Skeletal muscle cell (primary cell): ENCODE measurements around the gene TNPO1.
A peak's percentile ranks its signal among the peaks of the same experiment; 100 is the strongest.
"Not testable (repeated sequence)": the region's sequence is repeated elsewhere in the genome, so short reads cannot be mapped to it uniquely, and the experiment has no call there.

ENCODE experiments used
- DNase-seq: peaks from one replicate; pipeline ENCODE4 v3.0.0-alpha.2; 2010; ENCODE audit warnings: low read depth
- H3K4me3 ChIP-seq: 2 replicates; pipeline ENCODE4 v1.5.1; 2011; ENCODE audit warnings: low read depth, mild to moderate bottlenecking, control low read depth, low read length, moderate library complexity

Gene TNPO1

DNA sequence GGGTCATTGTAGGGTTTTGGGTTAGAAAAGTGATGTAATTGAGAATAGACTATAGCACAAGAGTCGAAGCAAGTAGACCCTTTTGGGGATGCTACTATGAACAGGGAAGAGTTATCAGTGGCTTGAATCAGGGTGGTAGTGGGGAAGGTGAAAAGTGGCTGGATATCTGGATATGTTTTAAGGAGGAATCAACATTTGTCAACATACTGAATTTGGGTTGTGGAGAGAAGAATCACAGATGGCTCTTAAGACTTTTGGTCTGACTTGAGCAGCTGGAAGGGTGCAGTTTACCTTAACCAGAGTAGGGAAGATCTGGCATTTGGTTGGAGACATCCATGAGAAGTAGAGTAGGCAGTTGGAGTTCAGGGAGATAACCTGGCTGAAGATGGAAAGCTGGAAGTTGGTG, 100.9 kb downstream of the TNPO1 start:
- no peak for DNase-seq
- H3K4me3 ChIP-seq: no peak overlapping the region

DNA sequence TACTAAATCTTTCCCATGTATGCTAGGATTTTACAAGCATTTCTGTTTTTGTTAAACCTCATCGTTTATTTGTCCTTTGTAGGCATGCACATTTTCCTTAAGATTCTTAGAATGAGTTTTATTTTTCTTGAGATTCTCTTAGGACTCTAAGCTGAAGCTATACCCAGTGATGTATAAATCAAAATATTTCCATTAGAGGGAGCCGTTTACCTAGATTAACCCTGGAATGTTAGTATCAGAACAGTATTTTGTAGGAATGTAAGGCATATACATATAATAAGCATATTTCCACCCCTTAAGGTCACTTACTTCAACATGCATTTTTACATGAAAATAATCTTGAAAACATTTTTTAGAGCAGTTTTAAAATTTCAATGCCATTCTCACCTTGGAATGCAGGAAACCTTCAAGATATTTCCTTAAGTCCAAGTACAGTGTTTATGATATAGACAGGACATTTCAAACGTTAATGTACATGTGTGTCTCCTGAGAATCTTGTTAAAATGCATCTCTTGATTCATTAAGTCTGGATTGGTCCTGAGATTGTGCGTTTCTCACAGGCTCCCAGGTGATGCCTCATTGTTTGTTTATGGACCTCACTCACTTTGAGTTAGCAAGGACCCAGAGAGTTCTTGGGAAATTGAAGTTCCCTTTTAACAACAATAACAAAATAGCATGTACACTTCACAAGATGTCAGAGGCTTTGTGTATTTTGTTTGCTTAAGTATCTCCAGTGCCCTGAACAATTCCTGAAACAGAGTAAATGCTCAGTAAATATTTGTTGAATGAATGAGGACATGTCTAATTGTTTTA, 104.4 kb downstream of the TNPO1 start:
- DNase-seq: no peak
- no peak overlapping the region for H3K4me3 ChIP-seq

DNA sequence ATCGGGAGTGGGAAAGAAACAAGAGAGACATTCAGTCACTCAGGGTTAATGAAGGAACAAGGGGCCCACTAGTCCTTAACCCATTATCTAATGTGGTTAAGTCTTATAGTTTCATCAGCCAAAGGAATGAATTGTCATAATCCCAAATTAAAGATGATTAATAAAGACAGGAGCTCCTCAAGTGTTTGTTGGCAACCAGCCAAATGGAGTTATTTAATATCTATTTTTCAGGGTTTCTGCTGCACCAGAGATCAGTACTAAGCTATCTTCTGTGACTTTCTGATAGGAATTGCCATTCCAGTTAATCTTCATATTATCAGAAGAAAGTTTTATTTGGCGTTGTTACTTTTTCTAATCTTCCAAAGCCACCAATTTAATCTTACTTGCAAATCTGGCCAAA, 105.4 kb downstream of the TNPO1 start:
- no peak for DNase-seq

DNA sequence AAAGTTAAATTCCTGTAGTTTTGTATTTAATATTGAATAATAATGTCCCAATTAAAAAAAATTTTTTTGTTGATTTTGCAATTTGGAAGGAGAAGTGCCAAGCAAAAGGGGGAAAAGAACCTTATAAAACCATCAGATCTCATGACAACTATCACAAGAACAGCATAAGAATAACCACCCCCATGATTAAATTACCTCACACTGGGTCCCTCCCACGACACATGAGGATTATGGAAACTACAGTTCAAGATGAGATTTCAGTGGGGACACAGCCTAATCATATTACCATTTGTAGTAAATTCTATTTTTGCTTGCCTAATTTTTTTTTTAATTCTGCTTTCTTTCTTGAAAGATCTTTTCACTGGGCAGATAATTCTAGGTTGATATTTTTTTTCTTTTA, 106.0 kb downstream of the TNPO1 start:
- DNase-seq: no peak
- no peak overlapping the region for H3K4me3 ChIP-seq

More for the DNA sequence above, 105.4 kb downstream of the TNPO1 start:
- H3K4me3 ChIP-seq: no peak overlapping the region

DNA sequence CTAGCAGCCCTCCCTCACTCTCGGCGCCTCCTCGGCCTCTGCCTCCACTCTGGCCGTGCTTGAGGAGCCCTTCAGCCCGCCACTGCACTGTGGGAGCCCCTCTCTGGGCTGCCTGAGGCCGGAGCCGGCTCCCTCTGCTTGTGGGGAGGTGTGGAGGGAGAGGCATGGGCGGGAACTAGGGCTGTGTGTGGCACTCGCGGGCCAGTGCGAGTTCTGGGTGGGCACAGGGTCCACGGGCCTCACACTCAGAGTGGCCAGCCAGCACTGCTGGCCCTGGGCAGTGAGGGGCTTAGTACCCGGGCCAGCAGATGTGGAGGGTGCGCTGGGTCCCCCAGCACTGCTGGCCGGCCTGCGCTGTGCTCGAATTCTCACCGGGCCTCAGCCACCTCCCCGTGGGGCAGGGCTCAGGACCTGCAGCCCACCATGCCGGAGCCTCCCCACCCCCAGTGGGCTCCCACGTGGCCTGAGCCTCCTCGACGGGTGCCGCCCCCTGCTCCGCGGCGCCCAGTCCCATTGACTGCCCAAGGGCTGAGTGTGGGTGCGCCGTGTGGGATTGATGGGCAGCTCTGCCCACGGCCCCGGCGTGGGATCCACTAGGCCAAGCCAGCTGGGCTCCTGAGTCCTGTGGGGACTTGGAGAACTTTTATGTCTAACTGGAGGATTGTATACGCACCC, 109.0 kb downstream of the TNPO1 start:
- no peak for DNase-seq
- H3K4me3 ChIP-seq: no peak overlapping the region

DNA sequence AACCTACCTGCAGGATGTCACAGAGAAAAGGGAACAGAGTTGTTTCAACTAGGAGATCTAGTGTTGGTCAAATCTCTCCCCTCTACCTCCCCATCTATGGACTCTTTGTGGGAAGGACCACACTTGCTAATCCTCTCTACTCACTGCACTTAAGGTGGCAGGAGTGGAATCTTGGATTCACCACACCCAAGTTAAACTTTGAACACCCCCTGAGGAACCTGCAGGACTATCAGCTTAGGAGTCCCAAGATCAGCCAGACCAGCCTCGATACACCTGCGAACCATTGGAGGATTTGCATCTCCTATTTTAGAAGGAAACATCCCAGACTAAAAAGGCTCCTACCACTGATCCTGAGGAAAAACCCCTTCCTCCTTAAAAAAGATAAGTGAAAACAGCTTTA, 116.2 kb downstream of the TNPO1 start:
- not testable (repeated sequence) for H3K4me3 ChIP-seq, DNase-seq

DNA sequence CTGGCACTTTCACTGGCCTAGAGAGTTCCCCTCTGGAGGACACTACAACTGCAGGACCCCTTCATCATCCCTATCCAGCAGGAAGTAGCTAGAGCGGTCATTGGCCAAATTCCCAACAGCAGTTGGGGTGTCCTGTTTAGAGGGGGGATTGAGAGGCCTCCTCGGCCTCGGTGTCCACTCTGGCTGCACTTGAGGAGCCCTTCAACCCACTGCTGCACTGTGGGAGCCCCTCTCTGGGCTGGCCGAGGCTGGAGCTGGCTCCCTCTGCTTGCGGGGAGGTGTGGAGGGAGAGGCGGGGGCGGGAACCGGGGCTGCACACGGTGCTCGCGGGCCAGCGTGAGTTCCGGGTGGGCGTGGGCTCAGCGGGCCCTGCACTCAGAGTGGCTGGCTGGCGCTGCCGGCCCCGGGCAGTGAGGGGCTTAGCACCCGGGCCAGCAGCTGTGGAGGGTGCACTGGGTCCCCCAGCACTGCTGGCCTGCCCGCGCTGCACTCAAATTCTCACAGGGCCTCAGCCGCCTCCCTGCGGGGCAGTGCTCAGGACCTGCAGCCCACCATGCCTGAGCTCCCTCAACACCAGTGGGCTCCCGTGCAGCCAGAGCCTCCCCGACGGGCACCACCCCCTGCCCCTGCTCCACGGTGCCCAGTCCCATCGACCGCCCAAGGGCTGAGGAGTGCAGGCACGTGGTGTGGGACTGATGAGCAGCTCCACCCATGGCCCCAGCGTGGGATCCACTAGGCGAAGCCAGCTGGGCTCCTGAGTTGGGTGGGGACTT, 118.7 kb downstream of the TNPO1 start:
- H3K4me3 ChIP-seq, DNase-seq: not testable (repeated sequence)

DNA sequence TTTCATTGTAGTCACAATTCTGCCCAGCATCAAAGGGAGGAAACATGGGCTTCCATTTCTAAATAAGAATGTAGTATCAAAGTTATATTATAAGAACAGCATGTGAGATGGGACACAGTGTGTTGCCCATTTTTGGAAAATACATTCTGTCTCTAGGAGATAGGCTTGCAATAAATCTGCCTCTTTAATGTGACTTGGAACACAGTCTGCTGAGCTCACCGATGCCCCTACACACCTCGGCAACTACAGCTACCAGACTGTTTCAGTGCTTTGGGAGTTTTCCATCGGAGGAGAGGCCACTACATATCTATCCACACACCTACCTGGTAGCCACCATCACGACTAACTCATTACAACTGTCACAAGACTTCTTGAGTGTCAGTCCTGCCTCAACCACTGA, 120.4 kb downstream of the TNPO1 start:
- no peak overlapping the region for H3K4me3 ChIP-seq
- DNase-seq: no peak

DNA sequence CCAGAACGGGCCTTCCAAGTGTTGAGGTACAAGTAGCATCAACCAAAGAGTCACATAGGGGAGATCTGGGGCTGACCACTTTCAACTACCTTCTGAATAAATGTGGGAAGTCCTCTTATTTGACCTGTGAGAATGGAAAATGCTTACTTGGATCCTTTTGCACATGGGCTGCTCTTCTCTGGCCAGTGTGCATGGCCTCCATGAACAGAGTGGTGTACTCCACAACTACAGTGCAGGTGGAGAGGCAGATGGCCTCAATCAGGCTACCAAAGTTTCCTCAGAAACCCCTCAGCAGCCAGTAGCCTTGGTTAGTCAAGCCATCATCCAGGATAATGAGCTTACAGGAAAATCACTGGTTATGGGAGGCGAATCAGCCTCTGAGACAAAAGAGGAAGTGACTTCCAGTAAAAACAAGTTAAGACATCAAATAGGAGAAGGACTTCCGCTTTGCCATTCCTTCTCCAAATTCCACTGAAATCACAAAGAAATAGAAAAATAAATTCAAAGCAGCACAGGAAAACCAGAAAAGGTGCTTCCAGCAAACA, 121.1 kb downstream of the TNPO1 start:
- DNase-seq: no peak
- no peak overlapping the region for H3K4me3 ChIP-seq

DNA sequence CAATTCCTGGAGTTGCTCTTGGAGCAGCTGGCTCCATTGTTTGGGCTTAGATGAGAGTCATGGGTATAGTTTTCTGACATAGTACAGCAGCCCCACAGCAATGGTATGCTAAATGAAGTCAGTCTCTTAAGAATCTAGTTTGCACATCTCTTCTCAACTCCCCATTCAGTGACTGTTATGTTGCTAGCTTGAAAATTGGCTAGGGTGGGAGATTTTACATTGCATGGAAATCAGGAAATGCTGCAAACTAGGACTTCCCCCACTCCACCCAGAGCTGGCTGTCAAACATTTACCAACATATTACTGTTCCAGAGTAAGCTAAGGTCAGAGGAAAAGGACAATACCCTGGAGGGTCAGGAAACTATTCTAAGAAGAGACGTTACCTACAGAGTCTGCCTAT, 121.7 kb downstream of the TNPO1 start:
- no peak overlapping the region for H3K4me3 ChIP-seq
- no peak for DNase-seq

DNA sequence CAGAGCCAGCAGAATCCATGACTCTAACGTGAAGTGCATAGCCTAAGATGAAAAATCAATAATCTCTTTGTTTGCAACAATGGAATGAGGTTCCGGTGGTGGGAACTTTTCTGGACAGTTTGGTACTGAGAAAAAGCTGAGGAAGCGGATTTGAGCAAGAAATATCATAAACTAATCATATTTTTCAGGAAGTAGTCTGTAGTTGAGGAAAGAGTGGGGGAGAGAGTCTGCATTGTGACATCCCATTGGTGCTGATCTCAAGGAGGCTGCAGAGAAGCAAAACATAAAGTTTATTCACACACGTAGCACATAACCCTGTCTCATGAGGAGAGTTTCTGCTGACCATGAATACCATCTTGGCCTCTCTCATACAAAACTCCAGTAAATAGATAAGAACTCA, 123.6 kb downstream of the TNPO1 start:
- no peak for DNase-seq
- H3K4me3 ChIP-seq: no peak overlapping the region

DNA sequence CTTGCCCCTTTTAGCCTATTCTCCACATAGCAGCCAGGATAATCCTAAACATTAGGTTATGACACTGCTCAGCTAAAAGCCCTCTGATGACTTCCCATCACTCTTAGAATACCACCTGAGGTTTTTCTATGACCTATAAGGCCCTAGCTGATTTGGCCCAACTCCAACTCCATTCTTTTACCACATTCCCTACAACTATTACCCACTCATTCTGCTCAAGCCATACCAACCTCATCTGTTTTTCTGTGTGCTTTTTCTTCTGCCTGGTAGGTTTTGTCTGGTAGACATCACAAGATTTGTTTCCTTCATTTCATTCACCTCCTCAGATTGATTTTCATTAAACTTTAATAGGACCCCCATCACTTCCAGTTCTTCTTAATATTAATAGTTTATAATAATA, 126.8 kb downstream of the TNPO1 start:
- DNase-seq: no peak
- no peak overlapping the region for H3K4me3 ChIP-seq

DNA sequence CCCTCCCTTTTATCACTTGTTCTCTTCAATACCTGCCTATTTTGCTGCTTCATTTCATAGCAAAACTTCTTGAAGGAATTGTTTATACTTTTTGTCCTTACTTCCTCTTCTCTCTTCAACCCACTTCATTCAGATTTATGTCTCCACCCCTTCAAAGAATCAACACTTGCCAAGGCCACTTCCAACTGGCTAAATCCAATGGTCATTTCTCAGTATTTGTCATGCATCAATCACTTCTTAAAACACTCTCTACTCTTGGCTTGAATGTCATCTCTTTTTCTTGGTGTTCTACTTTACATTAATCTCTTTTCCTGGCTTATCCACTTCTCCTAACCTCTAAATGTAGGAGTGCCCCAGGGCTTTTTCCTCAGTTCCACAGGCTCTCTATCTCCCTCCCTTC, 131.0 kb downstream of the TNPO1 start:
- DNase-seq: no peak
- no peak overlapping the region for H3K4me3 ChIP-seq

DNA sequence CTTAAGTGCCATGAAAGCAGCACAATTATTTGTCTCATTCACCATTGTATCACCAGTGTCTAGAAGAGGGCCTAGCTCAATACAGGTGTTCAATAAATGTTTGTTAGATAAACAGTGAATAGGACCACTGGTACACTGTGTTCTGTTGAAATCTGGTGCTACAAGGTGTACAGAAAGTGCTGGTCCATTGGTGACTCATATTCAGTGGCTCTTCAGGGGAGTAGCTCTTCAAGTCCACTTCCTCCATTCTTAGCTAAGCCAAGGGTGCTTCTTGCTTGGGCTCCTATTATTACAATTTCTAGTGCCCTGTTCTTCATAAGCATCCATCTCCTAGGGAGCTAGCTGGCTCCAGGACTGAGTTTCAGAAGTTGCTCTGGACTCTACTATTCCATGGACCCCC, 133.0 kb downstream of the TNPO1 start:
- H3K4me3 ChIP-seq: no peak overlapping the region
- no peak for DNase-seq

DNA sequence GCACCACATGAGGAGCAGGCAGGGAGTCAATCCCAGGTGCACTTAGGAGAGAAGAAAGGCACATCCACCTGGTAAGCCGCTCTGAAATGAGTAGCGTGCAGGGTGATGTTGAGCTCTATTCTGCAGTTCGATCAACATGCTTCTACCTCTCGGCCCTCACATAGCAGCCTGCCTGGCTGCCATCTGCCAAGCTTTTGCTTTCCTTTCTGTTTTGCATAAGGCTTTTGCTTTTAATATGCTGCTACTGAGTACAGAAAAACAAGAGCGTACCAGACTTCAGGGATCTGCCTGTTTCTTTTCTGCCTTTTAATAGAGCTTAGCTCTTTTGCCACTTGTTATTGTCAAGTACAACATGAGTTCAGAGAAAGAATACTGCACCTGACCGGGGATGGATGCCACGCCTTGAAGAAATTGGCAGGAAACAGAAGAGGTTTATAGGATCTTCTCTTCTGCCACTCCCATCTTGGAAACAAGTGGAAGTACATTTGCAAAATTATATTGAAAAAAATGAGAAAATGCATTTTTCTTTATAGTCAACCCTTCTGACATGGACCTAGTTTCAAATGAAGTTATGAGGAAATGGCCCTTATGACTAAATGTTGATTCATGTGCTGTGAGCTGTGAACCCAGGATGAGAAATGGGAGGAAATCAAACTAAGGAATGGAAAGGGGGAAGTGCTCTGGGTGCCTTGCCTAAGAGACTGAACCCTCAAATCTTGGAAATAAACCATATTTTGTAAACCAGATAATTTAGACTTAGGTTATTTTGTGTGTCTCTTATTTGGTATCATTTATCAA, 135.4 kb downstream of the TNPO1 start:
- peak; percentile 44 for DNase-seq
- no peak overlapping the region for H3K4me3 ChIP-seq

DNA sequence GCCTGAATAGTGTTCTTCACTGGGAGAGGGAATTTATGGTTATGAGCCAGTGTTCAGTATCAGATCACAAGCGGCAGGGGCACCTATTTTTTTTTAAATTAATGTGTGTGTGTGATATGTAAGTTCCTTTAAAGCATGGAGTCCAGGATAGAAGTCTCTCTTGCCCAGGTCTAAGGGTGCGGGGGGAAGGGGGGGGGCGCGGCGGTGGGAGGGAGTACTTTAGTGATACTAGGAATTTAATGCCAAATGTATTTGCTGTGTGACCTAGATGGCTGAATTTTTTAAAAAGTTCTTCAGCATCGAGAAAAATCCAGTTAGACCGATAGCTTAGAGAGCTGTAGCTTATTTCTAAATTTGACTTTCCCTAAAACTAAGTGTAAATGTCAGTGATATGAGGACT, 137.9 kb downstream of the TNPO1 start:
- H3K4me3 ChIP-seq: no peak overlapping the region
- no peak for DNase-seq

DNA sequence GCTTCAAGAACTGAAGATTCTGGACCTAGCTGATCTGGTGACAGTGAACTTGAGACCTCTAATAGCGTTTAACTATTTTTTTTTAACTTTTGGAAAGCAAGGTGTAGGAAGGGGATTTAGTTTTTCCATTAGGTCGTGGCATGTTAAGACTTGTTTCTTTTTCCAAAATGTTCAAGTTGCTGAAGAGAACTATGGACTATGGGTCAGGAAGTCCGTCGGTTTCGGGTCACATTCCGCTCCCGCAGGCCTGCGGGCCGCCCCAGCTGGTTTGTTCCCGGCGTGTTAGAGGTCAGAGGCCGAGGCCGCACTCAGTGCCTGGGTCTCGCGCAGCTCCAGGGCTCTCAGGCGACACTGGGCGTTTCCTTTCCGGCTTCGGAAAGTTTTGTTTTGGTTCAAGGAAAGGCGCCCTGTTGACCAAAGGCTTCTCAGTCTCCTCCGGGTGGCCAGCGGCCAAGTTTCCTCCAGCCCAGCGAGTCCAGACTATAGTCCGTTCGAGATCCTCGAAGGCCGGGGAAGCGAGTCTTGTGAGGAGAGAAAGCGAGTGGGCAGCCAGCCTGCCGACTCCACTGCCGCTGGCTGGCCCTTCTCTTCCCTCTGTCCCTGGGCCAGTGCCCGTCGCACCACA, 138.8 kb downstream of the TNPO1 start:
- DNase-seq: no peak

DNA sequence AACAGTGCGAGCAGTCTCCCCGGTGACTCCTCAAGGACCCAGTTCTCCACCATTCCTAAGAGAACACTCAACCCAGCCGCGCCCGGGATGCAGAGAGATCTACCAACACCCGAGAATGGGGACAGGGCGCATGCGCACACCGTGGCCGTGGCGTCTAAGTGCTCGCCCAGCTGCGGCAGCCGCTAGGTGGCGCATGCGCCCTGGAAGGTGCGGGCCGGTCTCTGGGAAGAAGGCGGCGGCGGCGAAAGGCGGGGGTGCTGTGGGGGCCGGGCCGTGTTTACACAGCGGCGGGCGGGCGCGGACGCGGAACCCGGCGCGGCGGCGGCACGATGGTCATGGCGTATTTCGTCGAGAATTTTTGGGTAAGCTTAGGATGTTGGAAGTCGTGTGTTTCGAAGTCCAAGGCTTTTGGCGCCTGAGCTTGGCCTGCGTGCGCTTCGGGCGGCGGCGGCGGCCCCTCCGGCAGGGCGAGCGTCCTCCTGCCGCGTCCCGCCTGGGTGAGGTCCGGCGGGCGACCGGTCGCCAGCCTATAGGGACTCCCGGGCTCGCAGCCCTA, 139.4 kb downstream of the TNPO1 start, which contains the start of gene FCHO2:
TSS of gene FCHO2 (plus strand) at position 274 of the 556 bp plus-strand sequence. CDS start at position 330, 56 bp downstream.
- peak; percentile 80 for DNase-seq
- H3K4me3 ChIP-seq: peak within 1 kb of the TSS; percentile 73

More for the DNA sequence above, 138.8 kb downstream of the TNPO1 start:
- H3K4me3 ChIP-seq: peak overlapping the region; percentile 73
